Measurements from ENCODE around the gene CNR2.

DNA sequence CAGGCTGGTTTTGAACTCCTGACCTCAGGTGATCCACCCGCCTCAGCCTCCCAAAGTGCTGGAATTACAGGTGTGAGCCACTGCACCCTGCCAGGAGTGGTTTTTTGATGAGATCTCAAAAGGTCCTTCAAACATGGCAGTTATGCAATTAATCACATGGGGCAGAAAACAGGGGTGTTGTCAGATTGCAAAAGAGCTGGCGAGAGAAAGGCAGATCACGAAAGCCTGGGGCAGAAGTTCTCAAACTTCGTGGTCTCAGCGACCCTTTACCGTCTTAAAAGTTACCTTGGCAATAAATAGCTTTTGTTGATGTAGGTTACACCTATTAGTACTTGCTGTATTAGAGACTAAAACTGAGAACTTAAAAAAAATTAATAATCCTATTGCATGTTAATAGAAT, 16.1 kb downstream of the CNR2 start:
- TF ChIP-seq CTCF (conservative IDR thresholded peaks at IDR 0.05; ENCODE audit: low read length) (no peak), EZH2phosphoT487 (IDR thresholded peaks at IDR 0.05; ENCODE audit: borderline replicate concordance) (no peak)
